Astrocyte of the spinal cord (primary cell): ENCODE data around the gene GNG12.

ENCODE experiments used
- DNase-seq: peaks from one replicate; pipeline ENCODE4 v3.0.0; 2011; ENCODE audit warnings: low read depth, low spot score
- H3K4me3 ChIP-seq: 2 replicates; pipeline ENCODE4 v1.5.1; 2011; ENCODE audit warnings: low read depth, mild to moderate bottlenecking, low read length, moderate library complexity
- in situ Hi-C: cut with HindIII; loops from 2 replicates; pipeline ENCODE4 v1.10.0; 2017; ENCODE audit warnings: low sequenced_read_pairs
- TF ChIP-seq, protein P1 (sequence below): IDR thresholded peaks from 2 replicates; pipeline ENCODE4 v1.5.1; 2012; ENCODE audit warnings: low read depth, mild to moderate bottlenecking, low read length, inconsistent platforms

GNG12 gene

GRCh38 chr1:67677930-67678329 is 155.3 kb downstream of the GNG12 start:
- TF ChIP-seq, protein P1, sequence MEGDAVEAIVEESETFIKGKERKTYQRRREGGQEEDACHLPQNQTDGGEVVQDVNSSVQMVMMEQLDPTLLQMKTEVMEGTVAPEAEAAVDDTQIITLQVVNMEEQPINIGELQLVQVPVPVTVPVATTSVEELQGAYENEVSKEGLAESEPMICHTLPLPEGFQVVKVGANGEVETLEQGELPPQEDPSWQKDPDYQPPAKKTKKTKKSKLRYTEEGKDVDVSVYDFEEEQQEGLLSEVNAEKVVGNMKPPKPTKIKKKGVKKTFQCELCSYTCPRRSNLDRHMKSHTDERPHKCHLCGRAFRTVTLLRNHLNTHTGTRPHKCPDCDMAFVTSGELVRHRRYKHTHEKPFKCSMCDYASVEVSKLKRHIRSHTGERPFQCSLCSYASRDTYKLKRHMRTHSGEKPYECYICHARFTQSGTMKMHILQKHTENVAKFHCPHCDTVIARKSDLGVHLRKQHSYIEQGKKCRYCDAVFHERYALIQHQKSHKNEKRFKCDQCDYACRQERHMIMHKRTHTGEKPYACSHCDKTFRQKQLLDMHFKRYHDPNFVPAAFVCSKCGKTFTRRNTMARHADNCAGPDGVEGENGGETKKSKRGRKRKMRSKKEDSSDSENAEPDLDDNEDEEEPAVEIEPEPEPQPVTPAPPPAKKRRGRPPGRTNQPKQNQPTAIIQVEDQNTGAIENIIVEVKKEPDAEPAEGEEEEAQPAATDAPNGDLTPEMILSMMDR: no peak
- in situ Hi-C loops: no loop called here
- no peak for DNase-seq
- no peak overlapping the region for H3K4me3 ChIP-seq

DNA sequence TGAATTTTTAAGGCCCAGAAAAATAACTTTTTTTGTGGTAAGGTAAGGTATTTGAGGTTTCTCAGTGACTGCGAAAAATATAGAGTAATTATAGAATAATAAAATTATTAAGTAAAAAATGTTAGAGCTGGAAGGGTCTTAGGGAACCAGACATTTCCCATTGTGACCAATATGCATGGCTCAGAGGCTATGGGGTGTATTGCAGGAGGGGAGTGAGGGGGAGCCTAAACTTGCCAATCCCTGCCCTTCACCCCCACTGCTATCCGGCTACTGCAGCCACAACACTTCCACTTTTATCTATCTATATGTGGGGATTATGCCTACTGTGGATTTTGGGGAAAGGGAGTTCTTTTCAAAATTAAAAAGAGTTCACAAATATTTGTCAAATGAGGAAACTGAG is 155.9 kb downstream of the GNG12 start:
- in situ Hi-C loops: no loop called here
- TF ChIP-seq, protein P1: no peak
- no peak overlapping the region for H3K4me3 ChIP-seq
- DNase-seq: no peak

DNA sequence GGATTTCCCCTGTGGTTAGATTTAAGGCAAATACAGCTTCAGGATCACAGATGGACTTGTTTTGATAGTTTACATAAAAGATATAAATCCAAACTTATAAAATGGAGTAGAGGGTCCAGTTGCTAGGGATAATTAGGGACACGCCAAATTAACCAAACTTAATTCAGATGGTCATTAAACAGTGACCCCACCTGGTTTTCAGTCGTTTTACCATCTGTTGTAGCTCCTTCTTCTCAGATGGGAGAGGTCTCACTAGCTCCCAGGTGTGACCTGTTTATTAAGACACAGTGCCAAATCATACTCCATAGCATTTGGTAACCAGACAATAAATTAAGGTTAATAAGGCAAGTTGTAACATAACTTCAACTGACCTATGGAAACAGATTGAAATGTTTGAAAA is 156.3 kb downstream of the GNG12 start:
- H3K4me3 ChIP-seq: no peak overlapping the region
- in situ Hi-C loops: no loop called here
- TF ChIP-seq, protein P1: no peak
- DNase-seq: no peak

- no peak overlapping the region for H3K4me3 ChIP-seq
- in situ Hi-C loops: no loop called here
- TF ChIP-seq, protein P1: no peak
- no peak for DNase-seq
These were observed 157.0 kb downstream of the GNG12 start for GRCh38 chr1:67676287-67676686.

- no peak for DNase-seq
- H3K4me3 ChIP-seq: no peak overlapping the region
- TF ChIP-seq, protein P1: no peak
- in situ Hi-C loops: no loop called here
These were observed 157.5 kb downstream of the GNG12 start for GRCh38 chr1:67675800-67676199.

DNA sequence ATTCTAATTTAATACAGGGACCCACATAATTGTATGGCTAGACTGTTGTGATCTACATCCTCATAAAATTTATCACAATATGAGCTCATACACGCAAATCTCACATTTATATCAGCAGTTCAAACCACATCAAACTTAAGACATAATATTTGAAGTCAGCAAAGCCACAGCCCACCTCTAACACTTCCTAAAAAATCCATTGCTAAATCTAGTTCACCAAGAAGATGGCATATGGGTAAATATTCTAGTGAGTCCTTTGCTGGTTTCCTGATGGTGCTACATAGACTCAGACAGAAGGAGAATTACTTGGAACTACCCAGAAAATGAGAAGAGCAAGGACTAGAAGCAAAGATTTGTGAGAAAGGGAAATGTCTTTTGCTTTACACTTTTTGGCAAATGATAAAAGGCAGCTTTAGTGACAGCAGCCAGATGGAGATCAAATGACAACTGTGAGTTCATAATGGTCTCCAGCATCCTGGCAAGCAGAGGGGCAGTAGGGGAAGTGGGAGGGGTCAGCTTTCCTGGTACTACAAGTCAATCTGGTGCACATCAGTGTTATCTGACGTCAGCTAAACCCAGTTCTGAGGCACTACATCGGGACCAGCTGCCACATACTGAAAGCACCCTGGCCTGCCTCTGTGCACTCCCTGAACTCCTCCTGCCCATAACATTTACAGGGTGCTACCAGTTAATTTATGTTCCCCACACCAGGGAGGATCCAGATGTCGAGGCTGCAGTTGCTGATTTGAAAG is 158.8 kb downstream of the GNG12 start:
- in situ Hi-C loops: no loop called here
- TF ChIP-seq, protein P1: no peak
- H3K4me3 ChIP-seq: no peak overlapping the region
- DNase-seq: peak; percentile 64
